Peyer's patch (tissue), 4 donors: ENCODE results near the gene TRABD.

Experiments
- POLR2A ChIP-seq, 2 donors: fragments of 450-650 bp; IDR thresholded peaks; one replicate each; pipeline ENCODE4 v1.5.1; 2017; ENCODE audit warnings: antibody characterized with exemption in 2 of 2, mild to moderate bottlenecking in 2 of 2, moderate library complexity in 2 of 2
- TF ChIP-seq, protein P1 (sequence below), 6 experiments: fragments of 450-650 bp in 4 of 6; fragments of 200-600 bp in 2 of 6; sonication (generic) in 1 of 6; IDR thresholded peaks; one replicate each; pipeline ENCODE4 v1.5.1; 2017 to 2019; ENCODE audit warnings: antibody characterized with exemption in 6 of 6, mild to moderate bottlenecking in 3 of 6, moderate library complexity in 1 of 6

GRCh38 chr22:50211147-50211546 lies 25.4 kb downstream of the TRABD start:
- TF ChIP-seq, protein P1, sequence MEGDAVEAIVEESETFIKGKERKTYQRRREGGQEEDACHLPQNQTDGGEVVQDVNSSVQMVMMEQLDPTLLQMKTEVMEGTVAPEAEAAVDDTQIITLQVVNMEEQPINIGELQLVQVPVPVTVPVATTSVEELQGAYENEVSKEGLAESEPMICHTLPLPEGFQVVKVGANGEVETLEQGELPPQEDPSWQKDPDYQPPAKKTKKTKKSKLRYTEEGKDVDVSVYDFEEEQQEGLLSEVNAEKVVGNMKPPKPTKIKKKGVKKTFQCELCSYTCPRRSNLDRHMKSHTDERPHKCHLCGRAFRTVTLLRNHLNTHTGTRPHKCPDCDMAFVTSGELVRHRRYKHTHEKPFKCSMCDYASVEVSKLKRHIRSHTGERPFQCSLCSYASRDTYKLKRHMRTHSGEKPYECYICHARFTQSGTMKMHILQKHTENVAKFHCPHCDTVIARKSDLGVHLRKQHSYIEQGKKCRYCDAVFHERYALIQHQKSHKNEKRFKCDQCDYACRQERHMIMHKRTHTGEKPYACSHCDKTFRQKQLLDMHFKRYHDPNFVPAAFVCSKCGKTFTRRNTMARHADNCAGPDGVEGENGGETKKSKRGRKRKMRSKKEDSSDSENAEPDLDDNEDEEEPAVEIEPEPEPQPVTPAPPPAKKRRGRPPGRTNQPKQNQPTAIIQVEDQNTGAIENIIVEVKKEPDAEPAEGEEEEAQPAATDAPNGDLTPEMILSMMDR (IDR thresholded peaks at IDR 0.05) = no peak
- TF ChIP-seq POLR2A (IDR thresholded peaks at IDR 0.05) = no peak
